Mucosa of stomach (tissue), 1 donor: ENCODE results near the gene KIF1B.
"Not testable (repeated sequence)": the region's sequence is repeated elsewhere in the genome, so short reads cannot be mapped to it uniquely, and the experiment has no call there.

ENCODE experiments used
- H3K27me3 ChIP-seq: one replicate; pipeline ENCODE4 v1.7.0; 2013; ENCODE audit warnings: mild to moderate bottlenecking, low read length; ENCODE audit not compliant: control insufficient read depth, insufficient read depth
- H3K36me3 ChIP-seq: one replicate; pipeline ENCODE4 v1.7.0; 2013; ENCODE audit warnings: low read length; ENCODE audit not compliant: control insufficient read depth, insufficient read depth
- H3K4me1 ChIP-seq: one replicate; pipeline ENCODE4 v1.7.0; 2013; ENCODE audit warnings: mild to moderate bottlenecking, low read length; ENCODE audit not compliant: control insufficient read depth, insufficient read depth
- H3K4me3 ChIP-seq: one replicate; pipeline ENCODE4 v1.7.0; 2013; ENCODE audit warnings: low read length
- H3K9ac ChIP-seq: one replicate; pipeline ENCODE4 v1.7.0; 2013; ENCODE audit warnings: mild to moderate bottlenecking, low read length, moderate library complexity
- H3K9me3 ChIP-seq: one replicate; pipeline ENCODE4 v1.7.0; 2013; ENCODE audit warnings: mild to moderate bottlenecking, low read length, moderate library complexity; ENCODE audit not compliant: control insufficient read depth
- donor health status: Pancreatic carcinoma.

The KIF1B gene

DNA sequence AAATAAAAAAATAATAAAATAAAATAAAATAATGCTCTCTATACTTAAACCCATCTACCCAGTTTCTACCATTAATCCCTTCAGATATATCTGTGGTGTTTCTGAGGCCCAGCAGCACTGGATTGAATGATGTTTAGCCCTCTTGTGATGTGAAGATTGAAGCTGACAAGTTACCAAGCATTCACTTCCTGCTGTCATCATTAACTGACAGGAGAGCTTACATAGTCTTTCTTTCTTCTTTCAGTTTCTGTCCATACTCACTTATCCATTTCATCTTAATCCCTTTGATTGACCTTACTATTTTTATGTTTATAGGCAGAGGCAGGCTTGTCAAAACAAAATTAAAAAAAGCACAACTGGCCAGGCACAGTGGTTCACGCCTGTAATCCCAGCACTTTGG lies 149.7 kb downstream of the KIF1B start:
- no peak overlapping the region for H3K4me3 ChIP-seq
- no peaks in the 10 kb centered on the region for H3K36me3 ChIP-seq

DNA sequence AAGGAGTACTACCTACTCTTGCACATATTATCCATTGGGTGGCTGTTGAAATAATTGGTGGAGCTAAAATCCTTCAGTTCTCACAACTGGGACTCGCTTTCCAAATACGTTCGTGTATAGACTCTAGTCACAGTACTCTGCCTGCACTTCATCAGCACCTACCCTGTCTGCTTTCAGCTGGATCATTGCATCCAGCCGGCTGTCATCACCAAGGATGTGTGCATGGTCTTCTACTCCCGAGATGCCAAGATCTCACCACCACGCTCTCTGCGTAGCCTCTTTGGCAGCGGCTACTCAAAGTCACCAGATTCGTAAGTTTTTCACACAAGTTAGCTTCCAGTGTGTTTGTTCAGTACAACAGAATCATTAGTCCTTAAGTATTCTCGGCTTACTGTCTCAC lies 151.1 kb downstream of the KIF1B start:
- Histone ChIP-seq H3K4me1 (no peaks in the 10 kb centered on the region), H3K27me3 (no peaks in the 10 kb centered on the region), H3K4me3 (no peak overlapping the region), H3K9me3 (no peaks in the 10 kb centered on the region), H3K9ac (no peak overlapping the region), H3K36me3 (no peaks in the 10 kb centered on the region)

More for the DNA sequence above, 149.7 kb downstream of the KIF1B start:
- no peaks in the 10 kb centered on the region for H3K4me1 ChIP-seq
- H3K27me3 ChIP-seq, result no peaks in the 10 kb centered on the region
- no peak overlapping the region for H3K9ac ChIP-seq
- H3K9me3 ChIP-seq, result no peaks in the 10 kb centered on the region

DNA sequence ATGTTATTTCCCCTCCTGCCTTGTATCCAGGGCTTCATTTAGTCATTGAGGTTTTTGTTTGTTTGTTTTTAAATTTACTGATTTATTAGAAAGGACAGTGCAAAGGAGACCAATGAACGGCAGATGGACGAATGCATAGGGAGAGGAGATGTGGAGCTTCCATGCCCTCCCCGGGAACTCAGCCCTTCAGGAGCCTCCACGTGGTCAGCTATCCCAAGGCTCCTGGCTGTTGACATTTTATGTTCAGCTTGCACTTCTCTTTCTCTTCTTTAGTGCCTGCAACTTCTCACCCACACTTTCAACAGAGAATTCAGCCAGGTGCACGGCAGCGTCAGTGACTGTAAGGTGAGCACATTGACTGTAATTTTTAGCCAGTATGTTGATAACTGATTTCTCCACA lies 157.8 kb downstream of the KIF1B start:
- Histone ChIP-seq H3K9ac (no peak overlapping the region), H3K4me1 (no peaks in the 10 kb centered on the region), H3K9me3 (no peaks in the 10 kb centered on the region), H3K27me3 (no peaks in the 10 kb centered on the region), H3K4me3 (no peak overlapping the region), H3K36me3 (no peaks in the 10 kb centered on the region)

DNA sequence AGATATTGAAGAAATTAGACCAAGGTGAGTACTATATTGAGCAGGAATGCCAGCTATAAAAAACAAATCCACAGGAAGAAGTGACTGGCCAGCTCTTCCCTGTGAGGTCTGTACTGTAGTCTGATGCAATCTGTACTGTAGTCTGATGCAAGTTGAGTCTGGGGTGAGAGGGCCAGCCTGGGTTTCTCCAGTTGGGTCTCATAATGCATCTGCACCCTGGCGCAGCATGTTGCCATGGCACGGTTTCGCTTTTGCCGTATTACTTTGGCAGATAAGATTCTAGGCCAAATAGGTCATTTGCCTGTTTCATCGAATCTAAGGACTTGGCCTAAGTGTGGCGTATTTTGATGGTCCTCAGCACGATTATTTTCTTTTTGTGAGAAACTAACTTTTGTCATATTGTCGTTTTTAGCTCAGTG lies 164.1 kb downstream of the KIF1B start:
- Histone ChIP-seq H3K4me1 (no peaks in the 10 kb centered on the region), H3K27me3 (no peaks in the 10 kb centered on the region), H3K4me3 (no peak overlapping the region), H3K9me3 (no peaks in the 10 kb centered on the region), H3K36me3 (peaks cover 8% of the 10 kb centered on the region), H3K9ac (no peak overlapping the region)

DNA sequence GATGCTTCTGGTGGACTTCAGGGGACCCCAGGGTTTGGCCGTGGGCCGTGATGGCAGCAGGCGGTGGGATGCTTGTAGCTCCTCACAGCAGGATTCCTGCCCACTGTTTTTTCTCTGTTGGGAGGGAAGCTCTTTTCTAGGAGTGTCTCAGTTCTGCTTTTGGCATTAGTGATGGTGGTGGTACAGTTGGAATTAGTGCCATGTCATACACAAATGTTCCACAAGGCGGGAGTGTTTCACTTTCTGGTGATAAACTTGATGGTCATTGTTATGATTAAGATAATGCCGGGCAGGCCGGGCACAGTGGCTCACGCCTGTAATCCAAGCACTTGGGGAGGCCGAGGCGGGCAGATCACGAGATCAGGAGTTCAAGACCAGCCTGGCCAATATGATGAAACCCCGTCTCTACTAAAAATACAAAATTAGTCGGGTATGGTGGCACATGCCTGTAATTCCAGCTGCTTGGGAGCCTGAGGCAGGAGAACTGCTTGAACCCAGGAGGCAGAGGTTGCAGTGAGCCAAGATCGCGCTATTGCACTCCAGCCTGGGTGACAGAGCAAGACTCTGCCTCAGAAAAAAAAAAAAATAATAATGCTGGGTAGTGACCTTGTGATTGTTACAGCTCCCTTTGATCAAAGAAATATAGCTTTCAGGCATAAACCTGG lies 167.1 kb downstream of the KIF1B start:
- not testable (repeated sequence) for H3K4me3 ChIP-seq, H3K27me3 ChIP-seq, H3K9ac ChIP-seq, H3K36me3 ChIP-seq, H3K4me1 ChIP-seq, H3K9me3 ChIP-seq

DNA sequence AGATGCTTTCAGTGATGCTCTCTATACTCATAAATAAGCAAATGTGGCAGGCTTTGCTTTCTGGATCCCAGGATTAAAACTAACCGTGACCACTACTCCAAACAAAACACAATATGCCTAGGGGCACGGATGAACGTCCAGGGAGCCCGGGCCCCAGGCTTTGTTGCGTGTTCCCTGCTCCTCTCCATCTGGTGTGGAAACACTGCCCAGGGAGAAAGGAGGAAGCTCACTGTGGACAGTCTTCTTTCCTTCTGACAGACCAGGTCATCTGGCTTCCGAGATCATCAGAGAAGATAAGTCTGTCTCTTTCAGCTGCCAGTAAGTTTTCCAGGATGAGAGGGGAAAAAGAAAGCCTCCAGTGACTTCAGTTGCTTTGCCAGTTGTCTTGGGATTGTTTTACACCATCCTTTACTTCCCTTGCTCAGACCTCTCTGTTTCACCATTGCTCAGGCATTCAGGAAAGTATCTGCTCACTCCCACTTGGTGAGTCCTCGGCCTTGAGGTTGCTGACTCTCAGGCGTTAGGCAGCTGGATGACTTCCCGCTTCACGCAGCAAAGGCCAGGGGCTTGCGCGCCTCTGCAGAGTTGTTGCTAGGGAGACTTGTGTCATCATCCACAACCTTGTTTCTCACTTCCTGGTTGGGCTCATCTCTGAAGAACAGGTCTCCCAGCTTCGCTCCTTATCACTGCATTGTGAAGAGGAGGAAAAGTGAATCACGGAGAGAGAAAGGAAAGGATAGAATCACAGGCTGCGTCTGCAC lies 167.9 kb downstream of the KIF1B start:
- Histone ChIP-seq H3K27me3 (no peaks in the 10 kb centered on the region), H3K9ac (no peak overlapping the region), H3K4me1 (peaks cover 9% of the 10 kb centered on the region), H3K9me3 (no peaks in the 10 kb centered on the region), H3K36me3 (peaks cover 8% of the 10 kb centered on the region), H3K4me3 (no peak overlapping the region)

DNA sequence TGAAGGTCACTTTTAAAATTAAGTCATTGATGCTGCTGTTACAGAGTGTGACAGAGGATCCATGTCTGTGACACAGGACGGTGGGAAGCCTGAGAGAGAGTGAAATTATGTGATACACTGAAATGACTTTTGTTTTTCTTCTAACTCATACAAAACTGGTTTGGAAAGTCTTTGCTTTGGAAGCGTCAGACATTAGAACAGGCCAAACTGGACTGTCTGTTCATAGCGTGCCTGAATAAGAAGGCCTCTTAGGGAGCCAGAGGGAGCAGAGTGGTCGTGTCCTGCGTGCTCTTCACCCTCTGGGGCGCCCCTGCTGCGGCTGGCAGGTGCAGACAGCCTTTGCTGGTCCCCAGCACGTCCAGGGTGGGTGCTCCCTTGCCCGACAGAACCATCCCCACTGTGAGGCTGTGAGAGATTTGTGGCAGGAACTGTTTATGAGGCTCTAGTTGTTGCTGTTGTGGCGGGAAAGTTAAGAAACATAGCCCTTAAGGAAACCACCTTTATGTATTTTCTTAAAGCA lies 168.8 kb downstream of the KIF1B start:
- Histone ChIP-seq H3K4me3 (no peak overlapping the region), H3K27me3 (no peaks in the 10 kb centered on the region), H3K36me3 (peaks cover 1% of the 10 kb centered on the region), H3K9ac (no peak overlapping the region), H3K9me3 (no peaks in the 10 kb centered on the region), H3K4me1 (peaks cover 9% of the 10 kb centered on the region)

DNA sequence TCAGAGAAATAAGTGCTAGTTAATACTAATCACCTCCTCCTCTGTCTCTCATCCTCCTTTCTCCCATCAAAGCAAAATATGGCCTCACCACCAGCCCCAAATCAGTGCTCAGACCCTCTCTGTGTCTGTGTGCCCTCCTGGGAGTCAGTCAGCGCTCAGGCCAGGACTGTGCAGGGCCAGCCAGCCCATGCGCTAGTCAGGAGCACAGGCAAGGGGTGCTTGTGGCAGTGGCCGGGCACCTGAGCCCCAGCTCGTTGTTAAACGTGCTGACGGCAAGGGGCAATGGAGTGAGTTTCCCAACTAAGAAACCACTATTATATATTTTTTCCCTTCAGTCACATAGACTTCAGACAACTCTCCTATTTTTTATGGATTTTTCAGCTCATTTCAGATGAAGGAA lies 169.3 kb downstream of the KIF1B start:
- Histone ChIP-seq H3K4me3 (no peak overlapping the region), H3K9me3 (no peaks in the 10 kb centered on the region), H3K9ac (no peak overlapping the region), H3K4me1 (peaks cover 9% of the 10 kb centered on the region), H3K27me3 (no peaks in the 10 kb centered on the region), H3K36me3 (no peaks in the 10 kb centered on the region)

DNA sequence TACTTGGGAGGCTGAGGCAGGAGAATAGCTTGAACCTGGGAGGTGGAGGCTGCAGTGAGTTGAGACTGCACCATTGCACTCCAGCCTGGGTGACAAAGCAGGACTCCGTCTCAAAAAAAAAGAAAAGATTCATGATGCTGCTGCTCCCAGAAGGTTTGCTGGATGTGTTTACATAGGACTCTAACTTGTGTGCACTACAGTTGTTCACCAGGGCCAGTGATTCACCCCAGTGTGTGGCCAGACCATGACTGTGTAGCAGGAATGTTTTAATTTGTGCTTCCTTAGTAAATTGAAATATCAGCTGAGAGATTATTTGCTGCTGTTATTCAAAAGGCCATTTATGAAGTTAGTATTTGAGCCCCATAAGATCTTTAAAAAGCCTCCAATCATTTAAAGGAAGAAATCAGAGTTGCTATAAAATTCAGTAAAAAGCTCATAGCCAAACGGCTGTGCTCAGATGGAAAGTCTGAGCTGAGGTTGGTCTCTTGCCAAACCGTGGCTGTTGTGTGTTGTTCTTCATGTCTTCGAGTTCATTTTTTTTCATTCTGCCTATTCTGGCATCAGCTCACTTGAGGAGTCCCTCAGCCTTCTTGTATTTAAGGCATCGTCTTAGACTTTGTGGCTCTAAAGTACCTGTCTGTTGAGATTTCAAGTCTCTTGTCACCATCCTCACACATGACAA lies 170.4 kb downstream of the KIF1B start:
- H3K9me3 ChIP-seq, result no peaks in the 10 kb centered on the region
- H3K4me3 ChIP-seq, result no peak overlapping the region
- no peaks in the 10 kb centered on the region for H3K27me3 ChIP-seq
- peaks cover 9% of the 10 kb centered on the region for H3K4me1 ChIP-seq
- H3K36me3 ChIP-seq, result no peaks in the 10 kb centered on the region
- no peak overlapping the region for H3K9ac ChIP-seq

DNA sequence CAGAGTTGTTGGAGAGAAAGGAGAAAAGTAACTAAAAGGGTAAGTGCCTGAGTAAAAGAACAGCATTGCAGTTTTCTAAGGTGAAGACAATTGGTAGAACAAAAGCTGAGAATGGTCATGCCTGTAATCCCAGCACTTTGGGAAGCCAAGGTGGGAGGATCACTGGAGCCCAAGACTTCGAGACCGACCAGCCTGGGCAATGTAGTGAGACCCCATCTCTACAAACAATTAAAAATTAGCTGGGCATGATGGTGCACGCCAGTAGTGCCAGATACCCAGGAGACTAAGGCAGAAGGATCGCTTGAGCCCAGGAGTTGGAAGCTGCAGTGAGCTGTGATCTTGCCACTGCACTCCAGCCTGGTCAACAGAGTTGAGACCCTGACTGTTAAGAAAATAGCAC lies 173.3 kb downstream of the KIF1B start:
- Histone ChIP-seq H3K9ac (no peak overlapping the region), H3K4me3 (no peak overlapping the region), H3K27me3 (no peaks in the 10 kb centered on the region), H3K36me3 (no peaks in the 10 kb centered on the region), H3K4me1 (peaks cover 28% of the 10 kb centered on the region), H3K9me3 (no peaks in the 10 kb centered on the region)

DNA sequence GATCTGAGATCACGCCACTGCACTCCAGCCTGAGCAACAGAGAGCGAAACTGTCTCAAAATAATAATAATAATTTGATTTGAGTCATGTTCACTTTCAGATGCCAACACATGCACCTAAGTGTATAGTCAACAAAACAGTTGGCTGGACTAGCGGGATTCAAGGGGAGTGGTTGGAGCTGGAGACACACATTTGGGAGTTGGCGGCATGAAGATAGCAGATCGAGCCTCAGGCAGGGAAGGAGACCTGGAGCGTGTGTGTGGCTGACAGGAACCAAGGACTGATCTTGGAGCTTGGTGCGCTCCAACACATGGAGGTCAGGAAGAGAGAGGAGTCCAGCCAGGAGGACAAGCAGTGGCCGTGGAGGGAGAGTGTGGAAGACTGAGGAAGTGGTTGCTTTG lies 173.8 kb downstream of the KIF1B start:
- no peaks in the 10 kb centered on the region for H3K36me3 ChIP-seq
- H3K9ac ChIP-seq, result no peak overlapping the region
- peaks cover 34% of the 10 kb centered on the region for H3K4me1 ChIP-seq
- no peaks in the 10 kb centered on the region for H3K9me3 ChIP-seq
- no peak overlapping the region for H3K4me3 ChIP-seq
- H3K27me3 ChIP-seq, result no peaks in the 10 kb centered on the region
